Fibroblast of villous mesenchyme (primary cell): Measurements from ENCODE around the gene AMPD2. TPM values are rescaled to one million over a fixed set of nuclear protein-coding genes. Genes with fewer than 3 reads are reported as not detected.

Source experiments
- DNase-seq: peaks from one replicate; pipeline ENCODE4 v3.0.0-alpha.2; 2010; ENCODE audit warnings: low read depth
- H3K4me3 ChIP-seq: 2 replicates; pipeline ENCODE4 v1.5.1; 2011; ENCODE audit warnings: low read depth, mild to moderate bottlenecking, low read length
- total RNA-seq: library from RNA; depleted of rRNA; stranded (reverse); fragments of >200 nt; gene quantifications from 2 replicates; pipeline ENCODE4 v1.2.3, GENCODE V29; 2012
- TF ChIP-seq, protein P1 (sequence below): IDR thresholded peaks from 2 replicates; pipeline ENCODE4 v1.5.1; 2012; ENCODE audit warnings: low read depth, mild to moderate bottlenecking, low read length; ENCODE audit not compliant: insufficient read depth

The AMPD2 gene
- total RNA-seq, 1 donor, result 107 TPM

DNA sequence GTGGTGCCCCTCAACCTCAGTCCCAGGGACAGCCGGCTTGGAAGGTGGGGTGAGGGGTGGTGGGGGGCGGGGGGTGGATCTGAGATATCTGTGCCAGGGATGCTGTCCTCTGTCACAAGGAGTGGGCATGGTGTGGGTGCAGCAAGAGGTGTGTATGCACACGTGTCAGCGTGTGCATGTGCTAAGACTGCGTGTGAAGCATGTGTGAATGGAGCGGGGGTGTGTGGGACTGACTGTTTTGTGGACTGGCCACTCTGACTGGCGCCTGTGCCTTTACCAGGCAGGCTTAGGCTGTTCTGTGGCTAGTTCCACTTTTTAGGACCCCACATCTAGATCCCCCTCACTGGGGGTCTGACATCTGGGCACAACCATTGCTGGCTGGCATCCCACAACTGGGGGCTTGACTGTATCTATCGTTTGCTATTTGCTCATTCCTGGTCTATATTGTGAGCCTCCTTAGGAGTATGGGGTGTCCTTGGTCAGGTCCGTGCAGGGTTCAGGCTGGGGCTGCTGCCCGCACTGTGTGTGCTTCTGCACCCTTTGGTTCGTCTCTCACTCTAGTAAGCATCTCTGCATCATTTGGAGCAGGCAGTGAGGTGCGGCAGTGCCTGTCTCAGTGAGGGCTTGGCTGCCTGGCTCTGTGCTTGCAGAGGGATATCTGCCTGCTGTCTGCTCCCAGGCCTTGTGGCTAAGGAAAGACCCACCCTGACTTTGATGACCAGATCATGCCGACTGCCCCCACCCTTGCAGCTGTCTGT, 1.9 kb downstream of the AMPD2 start:
- TF ChIP-seq, protein P1, sequence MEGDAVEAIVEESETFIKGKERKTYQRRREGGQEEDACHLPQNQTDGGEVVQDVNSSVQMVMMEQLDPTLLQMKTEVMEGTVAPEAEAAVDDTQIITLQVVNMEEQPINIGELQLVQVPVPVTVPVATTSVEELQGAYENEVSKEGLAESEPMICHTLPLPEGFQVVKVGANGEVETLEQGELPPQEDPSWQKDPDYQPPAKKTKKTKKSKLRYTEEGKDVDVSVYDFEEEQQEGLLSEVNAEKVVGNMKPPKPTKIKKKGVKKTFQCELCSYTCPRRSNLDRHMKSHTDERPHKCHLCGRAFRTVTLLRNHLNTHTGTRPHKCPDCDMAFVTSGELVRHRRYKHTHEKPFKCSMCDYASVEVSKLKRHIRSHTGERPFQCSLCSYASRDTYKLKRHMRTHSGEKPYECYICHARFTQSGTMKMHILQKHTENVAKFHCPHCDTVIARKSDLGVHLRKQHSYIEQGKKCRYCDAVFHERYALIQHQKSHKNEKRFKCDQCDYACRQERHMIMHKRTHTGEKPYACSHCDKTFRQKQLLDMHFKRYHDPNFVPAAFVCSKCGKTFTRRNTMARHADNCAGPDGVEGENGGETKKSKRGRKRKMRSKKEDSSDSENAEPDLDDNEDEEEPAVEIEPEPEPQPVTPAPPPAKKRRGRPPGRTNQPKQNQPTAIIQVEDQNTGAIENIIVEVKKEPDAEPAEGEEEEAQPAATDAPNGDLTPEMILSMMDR, result no peak
- no peak for DNase-seq
- H3K4me3 ChIP-seq, result peak overlapping the region; percentile 98

DNA sequence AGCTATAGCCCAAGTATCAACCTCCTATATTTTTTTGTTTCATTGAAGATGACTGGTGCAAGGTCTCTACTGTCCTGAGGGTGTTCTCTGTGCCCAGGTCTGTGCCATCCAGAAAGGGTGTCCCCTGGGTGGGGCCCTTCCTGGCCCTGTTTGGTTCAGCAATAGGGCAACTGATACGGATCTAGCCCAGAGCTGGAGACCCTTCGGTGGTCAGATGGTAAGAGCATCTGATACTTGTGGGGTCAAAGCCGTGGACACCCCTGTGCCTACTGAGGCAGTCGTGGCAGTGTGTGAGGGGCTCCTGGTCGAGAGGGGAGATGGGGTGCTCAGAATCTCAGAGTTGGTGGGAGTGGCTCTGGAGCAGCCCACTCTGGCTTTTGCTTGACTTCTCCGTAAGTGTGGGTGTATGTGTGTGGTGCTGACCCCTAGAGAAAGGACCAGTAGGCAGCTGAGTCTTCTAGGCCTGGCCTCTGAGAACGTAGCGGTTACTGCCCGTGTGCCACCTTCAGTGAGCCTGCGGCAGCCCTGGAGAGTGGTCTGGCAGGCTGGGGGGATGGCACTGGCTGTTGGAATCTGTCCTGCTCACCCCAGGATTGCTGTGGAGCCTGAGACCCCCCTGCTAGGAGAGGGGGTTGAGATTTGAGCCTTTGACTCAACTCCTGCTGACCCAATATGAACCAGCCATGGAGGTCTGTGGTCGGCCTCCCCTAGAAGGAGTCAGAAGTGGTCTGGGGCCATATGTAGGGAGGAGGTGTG, 2.7 kb downstream of the AMPD2 start:
- TF ChIP-seq, protein P1, result no peak
- H3K4me3 ChIP-seq, result peak overlapping the region; percentile 98
- no peak for DNase-seq

DNA sequence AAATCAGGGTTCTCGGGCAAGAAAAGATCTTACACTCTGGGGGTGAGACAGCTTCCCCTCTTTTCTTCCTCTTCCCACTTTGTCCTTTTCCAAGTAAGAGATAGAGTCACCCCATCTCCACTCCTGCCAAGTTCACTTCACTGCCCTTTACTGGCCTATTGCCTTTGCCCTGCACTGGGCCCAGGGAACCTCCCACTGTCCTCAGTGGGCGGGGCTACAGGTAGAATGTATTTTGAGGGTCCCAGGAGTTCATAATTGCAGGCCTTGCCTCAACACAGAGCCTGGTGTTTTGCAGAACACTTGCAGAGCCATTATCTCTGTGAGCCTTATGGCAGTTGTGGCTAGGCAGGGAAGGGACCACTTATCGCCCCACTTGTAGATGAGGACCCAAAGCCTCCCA, 3.3 kb downstream of the AMPD2 start:
- TF ChIP-seq, protein P1, result no peak
- no peak overlapping the region for H3K4me3 ChIP-seq
- no peak for DNase-seq

DNA sequence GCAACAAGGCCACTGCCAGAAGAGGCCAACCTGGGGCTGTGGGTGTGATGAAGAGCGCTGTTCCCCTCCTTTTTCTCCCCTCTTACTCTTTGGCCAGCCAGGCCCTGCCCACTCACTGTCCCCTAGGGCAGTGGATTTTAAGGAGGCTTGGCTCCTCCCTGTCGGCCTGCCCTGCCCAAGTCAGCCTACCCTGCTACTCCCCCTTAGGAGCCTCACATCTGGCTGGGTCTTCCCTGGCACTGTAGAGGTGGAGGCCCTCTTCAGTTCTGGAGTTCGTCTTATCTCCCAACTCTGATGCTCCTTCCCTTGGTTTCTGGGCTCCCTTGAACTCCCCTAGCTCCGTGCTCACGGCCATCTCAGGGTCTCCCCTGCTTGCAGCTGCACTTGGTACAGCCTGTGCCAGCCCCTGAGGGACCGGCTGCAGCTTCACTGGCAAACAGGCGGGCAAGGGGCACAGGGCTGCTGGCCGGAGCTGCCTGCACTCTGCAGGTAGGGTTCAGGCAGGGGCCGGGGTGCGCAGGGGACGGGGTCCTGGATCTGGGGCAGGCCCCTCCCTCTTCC, 4.0 kb downstream of the AMPD2 start:
- TF ChIP-seq, protein P1, result no peak
- H3K4me3 ChIP-seq, result peak overlapping the region; percentile 46
- DNase-seq, result peak; percentile 45

DNA sequence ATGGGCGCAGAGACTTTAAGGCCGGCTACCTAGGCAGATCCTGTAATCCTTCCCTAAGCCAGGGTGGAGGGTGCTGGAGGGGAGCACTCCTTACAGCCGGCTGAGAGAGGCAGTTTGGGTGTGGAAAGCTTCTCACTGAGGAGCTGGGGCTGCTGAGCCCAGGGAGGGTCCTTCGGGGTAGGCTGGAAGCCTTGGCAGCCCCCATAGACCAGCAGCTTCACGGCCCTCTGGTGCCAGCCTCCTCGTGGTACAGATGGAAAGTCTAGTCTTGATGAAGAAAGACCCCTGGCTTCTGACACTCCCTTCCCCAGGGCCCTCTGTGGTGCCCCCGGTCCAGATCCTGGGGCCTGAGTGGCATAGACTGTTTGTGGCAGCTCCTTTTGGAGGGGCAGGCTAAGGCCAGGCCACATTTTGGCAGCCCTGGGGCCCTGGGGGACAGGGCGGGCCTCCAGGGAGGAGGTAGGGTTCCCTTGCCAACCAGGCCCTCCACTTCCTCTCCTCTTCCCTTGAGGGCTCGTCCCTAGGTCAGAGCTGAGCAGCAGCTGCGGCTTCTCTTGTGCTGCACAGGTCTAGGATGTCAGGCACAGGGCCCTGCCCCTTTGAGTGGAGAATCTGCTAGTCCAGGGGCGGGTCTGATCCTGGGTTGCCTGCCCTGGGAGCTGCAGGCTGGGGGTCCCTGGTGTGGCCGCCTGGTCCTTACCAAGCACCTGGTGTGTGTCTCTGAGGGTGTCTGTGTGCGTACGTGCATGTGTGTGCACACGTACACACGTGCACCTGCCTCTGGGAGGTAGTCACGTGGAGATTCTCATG, 4.8 kb downstream of the AMPD2 start:
- DNase-seq, result peak; percentile 20
- TF ChIP-seq, protein P1, result no peak
- H3K4me3 ChIP-seq, result peak overlapping the region; percentile 46

DNA sequence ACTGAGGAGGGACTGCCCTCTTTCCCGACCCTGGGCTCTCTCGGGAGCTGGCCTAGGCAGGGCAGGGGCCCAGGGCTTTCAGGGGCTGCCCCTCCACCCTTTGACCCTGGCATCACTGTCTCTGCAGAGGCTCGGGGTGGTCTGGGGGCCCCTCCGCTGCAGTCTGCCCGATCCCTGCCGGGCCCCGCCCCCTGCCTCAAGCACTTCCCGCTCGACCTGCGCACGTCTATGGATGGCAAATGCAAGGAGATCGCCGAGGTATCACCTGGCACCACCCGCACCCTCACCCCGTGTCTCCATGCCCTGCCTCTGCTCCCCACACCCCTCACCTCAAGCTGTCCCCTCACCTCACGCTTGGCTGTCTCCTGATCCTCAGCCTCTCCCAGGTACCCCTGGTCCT, 5.5 kb downstream of the AMPD2 start:
- no peak overlapping the region for H3K4me3 ChIP-seq
- no peak for DNase-seq
- TF ChIP-seq, protein P1, result no peak
